ENCODE data around the gene NR4A3. TPM values are rescaled to one million over a fixed set of nuclear protein-coding genes. Genes with fewer than 3 reads are reported as not detected.

Gene NR4A3
- total RNA-seq, 8 experiments from 2014 or later = 0.92 to 23.1 (median 1.6) TPM

GRCh38 chr9:99827244-99827643, 5.6 kb downstream of the NR4A3 start:
- in situ Hi-C loops (cut with MboI; ENCODE audit: low pct_unique_long_range_greater_than_20kb in 2 of 9, low sequenced_read_pairs in 9 of 9, unreplicated experiment in 9 of 9) = no loop called here
- H3K4me3 ChIP-seq = no peak overlapping the region
- 14 to 100% (median 51%) methylated on average over 1 to 2 of the region's 2 CpGs; no CpG with 5 or more reads in 2 of the 10 experiments for WGBS, 10 experiments
- peaks cover 6 to 12% of the 10 kb centered on the region in 2 donors for H3K4me1 ChIP-seq (replicated peaks in 1 of 2)
- no peak for ATAC-seq (replicated peaks in 6 of 8)
- no peak overlapping the region for H3K27ac ChIP-seq

- H3K4me3 ChIP-seq = no peak overlapping the region
- no peak for ATAC-seq (replicated peaks in 6 of 8)
- peaks cover 6 to 12% of the 10 kb centered on the region in 2 donors for H3K4me1 ChIP-seq (replicated peaks in 1 of 2)
- H3K27ac ChIP-seq = no peak overlapping the region
- 40 to 89% (median 84%) methylated on average over 1 to 9 of the region's 15 CpGs; no CpG with 5 or more reads in 6 of the 10 experiments for WGBS, 10 experiments
- in situ Hi-C loops (cut with MboI; ENCODE audit: low pct_unique_long_range_greater_than_20kb in 2 of 9, low sequenced_read_pairs in 9 of 9, unreplicated experiment in 9 of 9) = no loop called here
Observed at GRCh38 chr9:99828054-99828416, 6.3 kb downstream of the NR4A3 start.

GRCh38 chr9:99828417-99829176, 6.9 kb downstream of the NR4A3 start:
- Histone ChIP-seq H3K4me1 (replicated peaks in 1 of 2) (peaks cover 6 to 12% of the 10 kb centered on the region in 2 donors), H3K27ac (no peak overlapping the region), H3K4me3 (no peak overlapping the region)
- in situ Hi-C loops (cut with MboI; ENCODE audit: low pct_unique_long_range_greater_than_20kb in 2 of 9, low sequenced_read_pairs in 9 of 9, unreplicated experiment in 9 of 9) = no loop called here
- no peak for ATAC-seq (replicated peaks in 6 of 8)
- WGBS, 10 experiments = 50 to 63% methylated on average over 2 to 9 of the region's 78 CpGs; no CpG with 5 or more reads in 8 of the 10 experiments

- Histone ChIP-seq H3K4me3 (no peak overlapping the region), H3K27ac (no peak overlapping the region), H3K4me1 (replicated peaks in 1 of 2) (peaks cover 0 to 4% of the 10 kb centered on the region in 2 donors)
- in situ Hi-C loops (cut with MboI; ENCODE audit: low pct_unique_long_range_greater_than_20kb in 2 of 9, low sequenced_read_pairs in 9 of 9, unreplicated experiment in 9 of 9) = no loop called here
- 45 to 100% (median 74%) methylated on average over 1 to 3 of the region's 3 CpGs for WGBS, 10 experiments
- no peak for ATAC-seq (replicated peaks in 6 of 8)
Observed at GRCh38 chr9:99831857-99832557, 10.3 kb downstream of the NR4A3 start.

GRCh38 chr9:99832558-99832864, 10.8 kb downstream of the NR4A3 start:
- H3K4me1 ChIP-seq (replicated peaks in 1 of 2) = peaks cover 0 to 4% of the 10 kb centered on the region in 2 donors
- in situ Hi-C loops (cut with MboI; ENCODE audit: low pct_unique_long_range_greater_than_20kb in 2 of 9, low sequenced_read_pairs in 9 of 9, unreplicated experiment in 9 of 9) = no loop called here
- no peak overlapping the region for H3K4me3 ChIP-seq
- ATAC-seq (replicated peaks in 6 of 8) = no peak
- WGBS, 10 experiments = 87 to 99% (median 91%) methylated on average over 4 to 7 of the region's 7 CpGs
- no peak overlapping the region for H3K27ac ChIP-seq

GRCh38 chr9:99833735-99834134, 12.1 kb downstream of the NR4A3 start:
- WGBS, 10 experiments = 8 to 100% (median 83%) methylated on average over 1 to 3 of the region's 4 CpGs; no CpG with 5 or more reads in 1 of the 10 experiments
- no peak overlapping the region for H3K27ac ChIP-seq
- in situ Hi-C loops (cut with MboI; ENCODE audit: low pct_unique_long_range_greater_than_20kb in 2 of 9, low sequenced_read_pairs in 9 of 9, unreplicated experiment in 9 of 9) = no loop called here
- peaks cover 0 to 4% of the 10 kb centered on the region in 2 donors for H3K4me1 ChIP-seq (replicated peaks in 1 of 2)
- peak in 5 of 8 experiments; percentile 74 to 99 (median 92) for ATAC-seq (replicated peaks in 6 of 8)
- no peak overlapping the region for H3K4me3 ChIP-seq

- H3K27ac ChIP-seq = no peak overlapping the region
- 60 to 100% (median 89%) methylated on average over 1 to 3 of the region's 3 CpGs; no CpG with 5 or more reads in 2 of the 10 experiments for WGBS, 10 experiments
- in situ Hi-C loops (cut with MboI; ENCODE audit: low pct_unique_long_range_greater_than_20kb in 2 of 9, low sequenced_read_pairs in 9 of 9, unreplicated experiment in 9 of 9) = no loop called here
- peaks cover 0 to 4% of the 10 kb centered on the region in 2 donors for H3K4me1 ChIP-seq (replicated peaks in 1 of 2)
- H3K4me3 ChIP-seq = no peak overlapping the region
- no peak for ATAC-seq (replicated peaks in 6 of 8)
Observed at GRCh38 chr9:99834474-99834873, 12.8 kb downstream of the NR4A3 start.

- in situ Hi-C loops (cut with MboI; ENCODE audit: low pct_unique_long_range_greater_than_20kb in 2 of 9, low sequenced_read_pairs in 9 of 9, unreplicated experiment in 9 of 9) = no loop called here
- no peak overlapping the region for H3K4me3 ChIP-seq
- peaks cover 0 to 4% of the 10 kb centered on the region in 2 donors for H3K4me1 ChIP-seq (replicated peaks in 1 of 2)
- H3K27ac ChIP-seq = no peak overlapping the region
- no peak for ATAC-seq (replicated peaks in 6 of 8)
Observed at GRCh38 chr9:99835142-99835541, 13.5 kb downstream of the NR4A3 start.

GRCh38 chr9:99835581-99835980, 13.9 kb downstream of the NR4A3 start:
- ATAC-seq (replicated peaks in 6 of 8) = no peak
- Histone ChIP-seq H3K4me3 (no peak overlapping the region), H3K4me1 (replicated peaks in 1 of 2) (peaks cover 0 to 4% of the 10 kb centered on the region in 2 donors), H3K27ac (no peak overlapping the region)
- in situ Hi-C loops (cut with MboI; ENCODE audit: low pct_unique_long_range_greater_than_20kb in 2 of 9, low sequenced_read_pairs in 9 of 9, unreplicated experiment in 9 of 9) = no loop called here

- no peak overlapping the region for H3K27ac ChIP-seq
- in situ Hi-C loops (cut with MboI; ENCODE audit: low pct_unique_long_range_greater_than_20kb in 2 of 9, low sequenced_read_pairs in 9 of 9, unreplicated experiment in 9 of 9) = no loop called here
- ATAC-seq (replicated peaks in 6 of 8) = peak in 1 of 8 experiments; percentile 92
- H3K4me1 ChIP-seq (replicated peaks in 1 of 2) = no peaks in the 10 kb centered on the region
- WGBS, 10 experiments = 75 to 100% (median 90%) methylated on average over 1 of the region's 1 CpG; no CpG with 5 or more reads in 6 of the 10 experiments
- no peak overlapping the region for H3K4me3 ChIP-seq
Observed at GRCh38 chr9:99840072-99840471, 18.4 kb downstream of the NR4A3 start.

- in situ Hi-C loops (cut with MboI; ENCODE audit: low pct_unique_long_range_greater_than_20kb in 2 of 9, low sequenced_read_pairs in 9 of 9, unreplicated experiment in 9 of 9) = no loop called here
- H3K27ac ChIP-seq = no peak overlapping the region
- H3K4me3 ChIP-seq = no peak overlapping the region
- WGBS, 10 experiments = 61 to 100% (median 91%) methylated on average over 1 to 4 of the region's 4 CpGs
- ATAC-seq (replicated peaks in 6 of 8) = no peak
- no peaks in the 10 kb centered on the region for H3K4me1 ChIP-seq (replicated peaks in 1 of 2)
Observed at GRCh38 chr9:99845063-99845462, 23.4 kb downstream of the NR4A3 start.

- 80 to 100% (median 94%) methylated on average over 1 to 4 of the region's 7 CpGs; no CpG with 5 or more reads in 3 of the 10 experiments for WGBS, 10 experiments
- Histone ChIP-seq H3K4me1 (replicated peaks in 1 of 2) (no peaks in the 10 kb centered on the region), H3K27ac (no peak overlapping the region), H3K4me3 (no peak overlapping the region)
- in situ Hi-C loops (cut with MboI; ENCODE audit: low pct_unique_long_range_greater_than_20kb in 2 of 9, low sequenced_read_pairs in 9 of 9, unreplicated experiment in 9 of 9) = no loop called here
- ATAC-seq (replicated peaks in 6 of 8) = no peak
Observed at GRCh38 chr9:99848447-99848846, 26.8 kb downstream of the NR4A3 start.

- H3K4me1 ChIP-seq (replicated peaks in 1 of 2) = no peaks in the 10 kb centered on the region
- no peak overlapping the region for H3K27ac ChIP-seq
- no peak for ATAC-seq (replicated peaks in 6 of 8)
- WGBS, 10 experiments = 13 to 89% (median 60%) methylated on average over 1 to 2 of the region's 2 CpGs; no CpG with 5 or more reads in 1 of the 10 experiments
- in situ Hi-C loops (cut with MboI; ENCODE audit: low pct_unique_long_range_greater_than_20kb in 2 of 9, low sequenced_read_pairs in 9 of 9, unreplicated experiment in 9 of 9) = no loop called here
- H3K4me3 ChIP-seq = no peak overlapping the region
Observed at GRCh38 chr9:99850736-99851499, 29.2 kb downstream of the NR4A3 start.
